H1 (cell line): ENCODE data around the gene PTGIR. TPM values are rescaled to one million over a fixed set of nuclear protein-coding genes. Genes with fewer than 3 reads are reported as not detected.

Experiments used
- BCL11A ChIP-seq, 2 experiments: IDR thresholded peaks; one replicate each; pipeline ENCODE4 v1.6.1; 2011; ENCODE audit warnings: low read depth in 2 of 2, low read length in 2 of 2, mild to moderate bottlenecking in 2 of 2
- CHD7 ChIP-seq: fragments of 300-600 bp; sonication (generic); IDR thresholded peaks from 2 replicates; pipeline ENCODE4 v1.7.1; 2012; ENCODE audit warnings: low read length, moderate library complexity, mild to moderate bottlenecking, inconsistent platforms; ENCODE audit not compliant: insufficient replicate concordance
- CTCF ChIP-seq, 3 experiments: IDR thresholded peaks; 1 replicate in 2 of 3; 2 replicates in 1 of 3; pipeline versions ENCODE4 v1.5.1 to v1.6.1; 2011; ENCODE audit warnings: low read length in 3 of 3, mild to moderate bottlenecking in 3 of 3, inconsistent platforms in 2 of 3, low read depth in 1 of 3, moderate library complexity in 1 of 3; ENCODE audit not compliant: insufficient read depth in 1 of 3; ENCODE audit errors: control extremely low read depth in 1 of 3
- EZH2 ChIP-seq: fragments of 200-600 bp; sonication (generic); IDR thresholded peaks from 2 replicates; pipeline ENCODE4 v1.7.1; 2012; ENCODE audit warnings: low read depth, mild to moderate bottlenecking, moderate library complexity, low read length, inconsistent platforms; ENCODE audit not compliant: severe bottlenecking
- HDAC2 ChIP-seq, 2 experiments: fragments of 300-600 bp in 1 of 2; sonication (generic) in 1 of 2; IDR thresholded peaks; 2 replicates each; pipeline ENCODE4 v1.6.1; 2011 to 2012; ENCODE audit warnings: low read depth in 2 of 2, low read length in 2 of 2, mild to moderate bottlenecking in 2 of 2, moderate library complexity in 2 of 2, borderline replicate concordance in 1 of 2, inconsistent platforms in 1 of 2
- MAX ChIP-seq: IDR thresholded peaks from 2 replicates; pipeline ENCODE4 v1.6.1; 2012; ENCODE audit warnings: inconsistent platforms
- PHF8 ChIP-seq: fragments of 200-600 bp; sonication (generic); conservative IDR thresholded peaks from 2 replicates; pipeline ENCODE4 v1.7.1; 2012; ENCODE audit warnings: low read depth, mild to moderate bottlenecking, inconsistent platforms, low read length, moderate library complexity
- POU5F1 ChIP-seq: IDR thresholded peaks from 2 replicates; pipeline ENCODE4 v1.6.1; 2011; ENCODE audit warnings: low read depth, mild to moderate bottlenecking, low read length, moderate library complexity
- polyA plus RNA-seq, 7 experiments: library from polyadenylated mRNA; depleted of rRNA in 3 of 7; stranded (reverse) in 5 of 7; unstranded in 2 of 7; fragments of >200 nt in 5 of 7; fragments of 200-250 nt in 2 of 7; gene quantifications; 1 replicate in 5 of 7; 2 replicates in 1 of 7; 4 replicates in 1 of 7; pipeline versions ENCODE4 v1.2.1 to v1.2.3, GENCODE V29; 2011 to 2013; ENCODE audit warnings: missing spikeins in 2 of 7, mixed read lengths in 2 of 7
- total RNA-seq: library from RNA; stranded (reverse); fragmentation: NEBNext Ultra II Directional; extraction: Animal tissue kit (Norgen Biotek cat#: 25700); gene quantifications from 2 replicates; pipeline ENCODE4 v1.2.1, GENCODE V29; 2021

Gene PTGIR
- total and polyA plus RNA-seq, 2 of the 8 experiments (the other 6 are each of a cell fraction or from before 2014, with no cell fraction given), result 0.15 TPM; not detected in 1

- no peak for TF ChIP-seq CHD7
- TF ChIP-seq CTCF (IDR thresholded peaks at IDR 0.05; ENCODE audit: control extremely low read depth in 1 of 3, insufficient read depth in 1 of 3, low read depth in 1 of 3, low read length in 3 of 3), result no peak
- TF ChIP-seq BCL11A (IDR thresholded peaks at IDR 0.05; ENCODE audit: low read depth in 2 of 2, low read length in 2 of 2), result no peak
- TF ChIP-seq MAX, result no peak
- TF ChIP-seq HDAC2 (IDR thresholded peaks at IDR 0.05; ENCODE audit: borderline replicate concordance in 1 of 2, low read depth in 2 of 2, low read length in 2 of 2), result no peak
- TF ChIP-seq EZH2, result no peak
- no peak for TF ChIP-seq PHF8
- TF ChIP-seq POU5F1, result no peak
These were observed 40.2 kb upstream of the PTGIR start (continued) for GRCh38 chr19:46665072-46665471.
